Medulla oblongata (tissue), 1 donor: Measurements from ENCODE around the gene HLTF.
A peak's percentile ranks its signal among the peaks of the same experiment; 100 is the strongest.

Source experiments
- DNase-seq: peaks from one replicate; pipeline ENCODE4 v3.0.0-alpha.2; 2015; ENCODE audit errors: extremely low spot score

The HLTF gene

GRCh38 chr3:149089395-149089794 is 3.1 kb upstream of the HLTF start:
- no peak for DNase-seq

DNA sequence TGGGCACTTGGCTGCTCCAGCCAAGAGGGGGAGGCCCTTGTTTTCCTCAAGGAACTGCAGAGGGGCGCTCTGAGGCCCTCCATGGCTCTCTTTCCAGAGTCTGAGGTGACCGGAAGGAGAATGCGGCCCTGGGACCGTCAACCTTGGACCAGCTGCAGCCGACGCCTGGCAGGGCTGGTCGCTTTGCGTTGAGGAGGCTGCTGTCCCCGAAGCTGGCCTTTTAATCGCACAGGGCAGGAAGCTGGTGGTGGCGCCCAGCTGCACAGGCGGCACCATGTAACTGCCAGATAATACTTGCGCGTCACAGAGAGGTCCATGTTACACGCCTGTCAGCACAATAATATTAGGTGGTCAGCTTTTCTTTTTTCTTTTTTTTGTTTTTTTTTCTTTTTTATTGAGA is 875 bp upstream of the HLTF start:
- no peak for DNase-seq

DNA sequence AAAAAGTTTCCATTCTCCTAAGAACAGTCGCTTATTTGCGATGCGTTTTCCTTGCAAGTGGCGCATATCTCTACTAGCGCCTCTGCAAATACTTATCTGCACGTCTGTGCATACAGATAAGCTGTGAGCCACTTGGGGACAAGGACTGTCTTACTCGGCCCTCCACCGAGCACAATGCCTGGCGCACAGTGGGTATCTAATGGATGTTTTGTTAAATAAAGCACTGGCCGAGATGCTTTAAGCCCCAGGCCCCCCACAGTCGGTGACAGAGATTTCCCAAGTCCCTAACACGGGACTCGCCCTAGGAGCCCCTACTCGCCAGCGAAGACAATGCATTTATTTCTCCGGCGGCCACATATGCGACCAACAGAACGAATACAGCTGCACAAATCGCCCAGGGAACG is 503 bp downstream of the HLTF start:
- peak; percentile 50 for DNase-seq

- no peak for DNase-seq
These were observed 4.6 kb downstream of the HLTF start for GRCh38 chr3:149081772-149082171.

GRCh38 chr3:149080699-149081091 is 5.6 kb downstream of the HLTF start:
- no peak for DNase-seq

GRCh38 chr3:149080011-149080698 is 6.2 kb downstream of the HLTF start:
- DNase-seq, result no peak

GRCh38 chr3:149077628-149078027 is 8.7 kb downstream of the HLTF start:
- DNase-seq, result no peak

GRCh38 chr3:149067883-149068282 is 18.4 kb downstream of the HLTF start:
- DNase-seq, result no peak

DNA sequence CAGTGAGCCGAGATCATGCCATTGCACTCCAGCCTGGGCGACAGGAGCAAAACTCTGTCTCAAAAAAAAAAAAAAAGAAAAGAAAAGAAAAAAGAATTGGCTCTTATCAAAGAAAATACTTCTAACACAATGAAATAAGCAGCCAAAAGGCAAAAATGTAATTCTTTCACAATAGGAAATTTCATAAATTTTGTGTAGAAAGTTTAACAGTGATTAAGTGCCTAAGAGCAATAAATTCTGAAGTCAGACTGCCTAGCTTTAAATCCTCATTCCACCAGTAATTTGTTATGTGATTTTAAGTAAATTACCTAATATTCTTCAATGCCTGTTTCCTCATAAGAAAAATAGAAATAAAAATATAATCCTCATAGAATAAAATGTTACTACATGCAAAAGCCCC is 24.6 kb downstream of the HLTF start:
- no peak for DNase-seq

- DNase-seq, result no peak
These were observed 27.7 kb downstream of the HLTF start for GRCh38 chr3:149058602-149059001.

DNA sequence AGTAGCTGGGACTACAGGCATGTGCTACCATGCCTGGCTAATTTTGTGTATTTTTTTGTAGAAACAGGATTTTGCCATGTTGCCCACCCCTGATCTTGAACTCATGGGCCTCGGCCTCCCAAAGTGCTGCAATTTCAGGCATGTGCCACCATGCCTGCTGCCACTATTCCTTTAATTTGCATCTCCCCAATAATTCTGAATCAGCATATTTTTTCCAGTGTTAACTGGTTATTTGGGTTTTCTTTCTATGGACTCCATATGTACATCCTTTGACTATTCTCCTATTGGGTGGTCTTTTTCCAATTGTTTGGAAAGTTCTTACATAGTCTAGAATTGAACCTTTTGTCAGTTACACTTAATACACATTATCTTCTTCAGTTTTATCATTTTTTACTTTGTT is 28.1 kb downstream of the HLTF start:
- DNase-seq, result no peak

DNA sequence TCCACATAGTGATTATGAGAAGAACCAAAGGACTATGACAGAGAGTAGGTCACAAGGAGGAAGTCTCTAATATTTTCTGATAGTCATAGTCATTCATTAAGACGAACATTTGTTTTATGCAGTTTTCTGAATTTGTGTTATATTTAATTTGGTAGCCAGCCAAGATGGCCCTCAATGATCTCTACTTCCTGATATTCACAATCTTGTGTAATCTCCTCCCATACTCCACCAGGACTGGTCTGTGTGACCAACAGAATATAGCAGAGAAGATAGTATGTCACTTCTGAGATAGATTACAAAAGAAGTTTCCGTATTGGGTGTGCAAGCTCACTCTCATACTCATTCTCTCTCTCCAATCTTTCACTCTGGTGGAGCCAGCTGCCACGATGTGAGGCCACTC is 30.8 kb downstream of the HLTF start:
- no peak for DNase-seq

- no peak for DNase-seq
These were observed 41.8 kb downstream of the HLTF start for GRCh38 chr3:149044339-149045083.

- no peak for DNase-seq
These were observed 43.4 kb downstream of the HLTF start for GRCh38 chr3:149042789-149043386.

GRCh38 chr3:149038322-149038721 is 48.0 kb downstream of the HLTF start:
- DNase-seq, result no peak

DNA sequence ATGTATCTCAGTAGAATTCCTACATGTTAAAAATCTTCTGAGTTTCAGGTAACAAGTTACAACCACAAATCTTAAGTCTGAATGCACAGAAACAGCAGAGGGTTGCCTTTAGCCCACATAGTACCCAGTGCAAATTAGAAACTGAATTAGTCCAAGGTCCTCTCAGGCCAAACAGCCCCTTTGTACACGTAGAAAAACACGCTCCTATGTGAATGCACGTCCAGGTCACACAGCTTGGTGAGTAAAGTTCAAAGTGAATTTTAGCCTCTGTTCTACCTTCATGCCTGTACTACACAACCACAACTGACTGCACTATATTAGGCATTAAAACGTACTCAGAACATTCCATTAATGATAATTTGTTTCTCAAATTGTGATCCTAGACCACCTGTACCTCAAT is 48.6 kb downstream of the HLTF start:
- DNase-seq, result no peak

DNA sequence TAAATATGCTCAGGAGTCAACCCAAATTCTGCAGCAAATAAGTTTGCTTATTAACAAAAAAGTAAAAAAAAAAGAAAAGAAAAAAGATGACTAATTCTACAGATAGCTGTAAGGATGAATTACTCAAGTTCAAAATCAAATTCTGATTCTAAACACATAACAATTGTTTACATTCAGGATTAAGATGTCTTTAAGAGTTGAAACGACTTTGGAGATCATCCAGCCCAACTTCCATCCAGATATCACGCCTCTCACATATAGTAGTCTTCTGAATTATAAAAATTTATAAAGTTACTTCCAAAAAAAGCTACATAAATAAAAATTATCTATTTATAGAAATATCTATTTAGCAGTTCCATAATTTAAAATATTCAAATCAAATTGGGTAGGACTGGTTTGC is 55.2 kb downstream of the HLTF start:
- DNase-seq, result no peak

- DNase-seq, result no peak
These were observed 59.6 kb downstream of the HLTF start for GRCh38 chr3:149026718-149027117.

DNA sequence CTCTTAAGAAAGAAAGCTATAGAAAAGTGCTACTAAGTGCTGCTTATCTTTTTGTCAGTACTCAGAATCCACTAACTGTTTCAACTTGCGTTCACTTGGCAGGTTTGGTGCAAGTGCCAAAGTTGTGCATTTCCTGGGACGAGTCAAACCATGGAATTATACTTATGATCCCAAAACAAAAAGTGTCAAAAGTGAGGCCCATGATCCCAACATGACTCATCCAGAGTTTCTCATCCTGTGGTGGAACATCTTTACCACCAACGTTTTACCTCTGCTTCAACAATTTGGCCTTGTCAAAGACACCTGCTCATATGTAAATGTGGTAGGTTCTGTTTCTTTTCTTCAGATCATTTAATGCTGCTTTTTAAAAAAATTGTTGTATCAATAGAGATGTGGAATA is 62.4 kb downstream of the HLTF start:
- no peak for DNase-seq

DNA sequence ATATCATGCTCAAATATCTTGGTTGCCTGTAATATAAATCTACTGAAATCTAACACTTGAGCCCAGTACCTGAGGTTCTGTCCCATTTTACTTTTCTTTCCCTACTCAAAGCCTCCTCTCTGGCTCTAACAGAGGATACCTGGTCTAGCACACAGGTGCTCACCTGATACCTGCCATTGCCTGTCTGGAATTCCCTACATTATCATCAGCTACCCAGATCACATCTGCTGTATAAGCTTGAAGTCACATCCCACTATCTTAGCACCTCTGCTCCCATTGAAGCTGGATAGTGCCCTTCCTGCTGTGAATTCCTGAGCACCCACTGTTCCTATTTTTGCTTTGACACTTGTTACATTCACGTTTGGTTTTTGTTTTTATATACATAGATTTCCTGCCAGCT is 64.5 kb downstream of the HLTF start:
- no peak for DNase-seq

GRCh38 chr3:149020839-149021252 is 65.5 kb downstream of the HLTF start:
- DNase-seq, result no peak

- DNase-seq, result peak; percentile 63
These were observed 66.0 kb downstream of the HLTF start for GRCh38 chr3:149020196-149020838.

DNA sequence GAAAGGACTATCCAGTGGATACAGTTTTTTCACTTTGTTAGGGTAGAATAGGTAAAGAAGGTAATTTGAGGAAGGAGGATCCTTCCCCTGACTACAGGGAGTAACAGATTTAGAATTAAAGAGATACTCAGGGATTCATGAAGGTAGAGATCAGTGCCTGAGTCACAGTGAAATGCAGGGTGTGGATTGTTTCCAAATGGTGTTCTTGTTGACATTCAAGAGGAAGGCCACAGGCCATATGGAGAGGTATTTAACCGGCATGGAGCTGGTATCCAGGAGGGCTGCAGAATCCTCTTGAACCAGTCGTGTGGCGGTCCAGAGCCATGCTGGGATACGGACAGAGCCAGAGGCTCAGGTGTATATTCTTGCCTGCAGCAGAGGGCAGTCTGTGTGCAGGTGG is 66.8 kb downstream of the HLTF start:
- no peak for DNase-seq
